22Rv1 (cell line): Measurements from ENCODE around the gene SDC4.

Experiments used
- H3K27ac ChIP-seq: fragments of 450-650 bp; 2 replicates; pipeline ENCODE4 v1.5.1; 2017
- ZFX ChIP-seq: fragments of 450-650 bp; IDR thresholded peaks from 2 replicates; pipeline ENCODE4 v1.6.1; 2017; ENCODE audit warnings: antibody characterized with exemption, borderline replicate concordance
- TF ChIP-seq, protein P1 (sequence below): fragments of 450-650 bp; IDR thresholded peaks from 2 replicates; pipeline ENCODE4 v1.5.1; 2017; ENCODE audit warnings: mild to moderate bottlenecking

The SDC4 gene

DNA sequence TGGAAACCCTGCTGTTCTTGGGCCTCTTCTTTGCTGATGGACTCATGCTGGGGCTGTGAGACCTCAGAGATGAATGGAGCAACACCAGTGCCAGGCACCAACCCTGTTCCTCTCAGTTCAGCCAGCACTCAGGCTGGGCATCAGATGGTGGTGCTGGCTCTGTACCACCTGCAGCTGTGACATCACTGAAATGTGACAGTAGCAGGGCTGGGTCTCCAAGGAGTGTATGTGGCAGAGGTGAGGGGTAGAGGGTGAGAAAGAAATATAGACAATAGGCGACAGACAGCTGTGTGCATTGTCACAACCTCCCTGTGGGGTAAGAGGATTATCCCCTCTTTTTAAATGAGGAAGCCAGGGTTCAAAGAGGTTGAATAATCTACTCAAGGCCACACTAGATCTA is 30.0 kb upstream of the SDC4 start, which contains the start of gene TP53TG5:
Gene TP53TG5, minus strand, starts transcription at position 135 of the 400 bp plus-strand sequence. Its CDS starts 89 bp downstream, at position 46.
- no peak for TF ChIP-seq ZFX
- TF ChIP-seq, protein P1, sequence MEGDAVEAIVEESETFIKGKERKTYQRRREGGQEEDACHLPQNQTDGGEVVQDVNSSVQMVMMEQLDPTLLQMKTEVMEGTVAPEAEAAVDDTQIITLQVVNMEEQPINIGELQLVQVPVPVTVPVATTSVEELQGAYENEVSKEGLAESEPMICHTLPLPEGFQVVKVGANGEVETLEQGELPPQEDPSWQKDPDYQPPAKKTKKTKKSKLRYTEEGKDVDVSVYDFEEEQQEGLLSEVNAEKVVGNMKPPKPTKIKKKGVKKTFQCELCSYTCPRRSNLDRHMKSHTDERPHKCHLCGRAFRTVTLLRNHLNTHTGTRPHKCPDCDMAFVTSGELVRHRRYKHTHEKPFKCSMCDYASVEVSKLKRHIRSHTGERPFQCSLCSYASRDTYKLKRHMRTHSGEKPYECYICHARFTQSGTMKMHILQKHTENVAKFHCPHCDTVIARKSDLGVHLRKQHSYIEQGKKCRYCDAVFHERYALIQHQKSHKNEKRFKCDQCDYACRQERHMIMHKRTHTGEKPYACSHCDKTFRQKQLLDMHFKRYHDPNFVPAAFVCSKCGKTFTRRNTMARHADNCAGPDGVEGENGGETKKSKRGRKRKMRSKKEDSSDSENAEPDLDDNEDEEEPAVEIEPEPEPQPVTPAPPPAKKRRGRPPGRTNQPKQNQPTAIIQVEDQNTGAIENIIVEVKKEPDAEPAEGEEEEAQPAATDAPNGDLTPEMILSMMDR: no peak

GRCh38 chr20:45377269-45377668 is 29.0 kb upstream of the SDC4 start:
- no peak overlapping the region for H3K27ac ChIP-seq
- TF ChIP-seq, protein P1: no peak
- no peak for TF ChIP-seq ZFX

More for the DNA sequence above, 30.0 kb upstream of the SDC4 start, which contains the start of gene TP53TG5:
- no peak within 1 kb of the TSS for H3K27ac ChIP-seq

DNA sequence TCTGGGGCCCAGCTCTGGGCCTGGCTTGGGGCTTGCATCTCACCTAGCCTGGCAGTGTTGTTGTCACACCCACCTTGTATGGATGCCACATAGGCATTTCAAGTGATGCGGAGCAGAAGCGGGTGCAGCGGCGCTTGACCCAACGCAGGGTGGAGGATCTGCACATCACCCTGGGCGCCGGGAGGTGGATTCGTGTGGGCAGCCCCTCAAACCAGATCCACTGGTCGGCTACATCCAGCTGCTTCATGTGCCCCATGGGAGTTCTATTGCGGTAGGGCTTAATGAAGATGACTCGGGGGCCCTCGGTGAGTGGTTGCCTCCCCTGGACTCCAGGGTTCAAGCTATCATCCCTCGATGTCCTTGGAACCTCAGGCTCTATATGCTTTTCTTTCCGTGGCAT is 26.7 kb upstream of the SDC4 start:
- no peak overlapping the region for H3K27ac ChIP-seq
- TF ChIP-seq, protein P1: no peak
- no peak for TF ChIP-seq ZFX

- no peak for TF ChIP-seq ZFX
- TF ChIP-seq, protein P1: peak; percentile 75
- H3K27ac ChIP-seq: 0 out of 2 replicates have a peak overlapping the region, but pooled peaks have one; percentile 53
These were observed 25.9 kb upstream of the SDC4 start for GRCh38 chr20:45374101-45374467.

GRCh38 chr20:45373353-45374100 is 25.3 kb upstream of the SDC4 start:
- TF ChIP-seq ZFX: no peak
- TF ChIP-seq, protein P1: peak; percentile 96
- H3K27ac ChIP-seq: peak overlapping the region; percentile 53

- TF ChIP-seq, protein P1: no peak
- TF ChIP-seq ZFX: no peak
- peak overlapping the region; percentile 53 for H3K27ac ChIP-seq
These were observed 24.6 kb upstream of the SDC4 start for GRCh38 chr20:45372646-45373352.

DNA sequence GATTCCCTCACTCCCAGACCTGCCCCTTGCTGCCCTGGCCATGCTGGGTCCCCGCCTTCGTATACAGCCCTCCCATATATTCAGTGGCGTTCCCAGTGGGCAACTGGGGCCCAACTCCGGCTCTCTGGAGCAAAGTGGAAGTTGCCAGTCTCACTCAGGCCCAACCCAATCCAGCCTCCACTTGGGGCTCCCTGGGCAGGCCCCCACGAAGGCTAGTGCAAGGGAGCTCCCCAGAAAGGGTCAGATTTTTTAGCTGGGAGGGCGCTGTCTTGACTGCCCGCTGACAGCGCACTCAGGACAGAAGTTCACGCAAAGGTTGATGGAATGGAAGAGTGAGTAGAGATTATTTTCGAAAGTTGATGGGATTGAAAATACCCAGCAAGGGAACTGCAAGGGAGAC is 24.0 kb upstream of the SDC4 start:
- no peak overlapping the region for H3K27ac ChIP-seq
- TF ChIP-seq, protein P1: no peak
- no peak for TF ChIP-seq ZFX
